ENCODE measurements around the gene RARS1. TPM values are rescaled to one million over a fixed set of nuclear protein-coding genes. Genes with fewer than 3 reads are reported as not detected.

The RARS1 gene
- total RNA-seq, 1 experiment from 2014 or later, result 105 TPM

DNA sequence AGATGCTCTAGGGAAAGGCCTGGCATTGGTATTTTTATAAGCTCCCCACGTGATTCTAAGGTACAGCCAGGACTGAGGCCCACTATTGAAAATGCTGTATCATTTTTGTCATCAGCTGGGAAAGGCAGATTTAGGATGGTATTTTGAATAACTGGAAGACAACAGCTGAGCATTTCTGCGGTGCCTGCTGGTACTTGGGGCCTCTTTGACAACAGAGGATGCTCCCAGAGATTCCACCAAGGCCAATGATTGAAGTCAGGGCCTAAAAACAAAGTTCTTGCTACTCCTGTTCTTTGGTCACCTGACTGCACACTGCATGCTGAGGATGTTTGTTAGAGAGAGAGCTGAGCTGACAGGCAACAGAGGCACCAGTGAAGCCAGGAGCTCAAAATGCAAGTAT, 50.9 kb downstream of the RARS1 start:
- DNase-seq (ENCODE audit: low spot score), result no peak
- intact Hi-C loops (cut with micrococcal nuclease; ENCODE audit: unreplicated experiment), result no loop called here
- no TSS peak for BruUV-seq (replicated peaks)
- Histone ChIP-seq H3K4me1 (ENCODE audit: insufficient read depth, low read length, poor library complexity, severe bottlenecking) (no peaks in the 10 kb centered on the region), H3K9me3 (ENCODE audit: low read depth, low read length, poor library complexity, severe bottlenecking) (no peaks in the 10 kb centered on the region), H3K27me3 (replicated peaks; ENCODE audit: insufficient read depth, low read depth, low read length, poor library complexity) (no peaks in the 10 kb centered on the region), H3K4me3 (ENCODE audit: low read depth, low read length, poor library complexity, severe bottlenecking) (no peak overlapping the region), H3K27ac (ENCODE audit: low read depth, low read length, poor library complexity, severe bottlenecking) (no peak overlapping the region), H3K36me3 (ENCODE audit: insufficient read depth, low read length, poor library complexity, severe bottlenecking) (no peaks in the 10 kb centered on the region)
- ChIA-PET POLR2A (ENCODE audit: low non-redundant PET) (no interaction called here), CTCF (no interaction called here)
- no peak for TF ChIP-seq EZH2 (IDR thresholded peaks at IDR 0.05; ENCODE audit: borderline replicate concordance, low read depth, low read length, poor library complexity, severe bottlenecking)
- TF ChIP-seq, protein P1, sequence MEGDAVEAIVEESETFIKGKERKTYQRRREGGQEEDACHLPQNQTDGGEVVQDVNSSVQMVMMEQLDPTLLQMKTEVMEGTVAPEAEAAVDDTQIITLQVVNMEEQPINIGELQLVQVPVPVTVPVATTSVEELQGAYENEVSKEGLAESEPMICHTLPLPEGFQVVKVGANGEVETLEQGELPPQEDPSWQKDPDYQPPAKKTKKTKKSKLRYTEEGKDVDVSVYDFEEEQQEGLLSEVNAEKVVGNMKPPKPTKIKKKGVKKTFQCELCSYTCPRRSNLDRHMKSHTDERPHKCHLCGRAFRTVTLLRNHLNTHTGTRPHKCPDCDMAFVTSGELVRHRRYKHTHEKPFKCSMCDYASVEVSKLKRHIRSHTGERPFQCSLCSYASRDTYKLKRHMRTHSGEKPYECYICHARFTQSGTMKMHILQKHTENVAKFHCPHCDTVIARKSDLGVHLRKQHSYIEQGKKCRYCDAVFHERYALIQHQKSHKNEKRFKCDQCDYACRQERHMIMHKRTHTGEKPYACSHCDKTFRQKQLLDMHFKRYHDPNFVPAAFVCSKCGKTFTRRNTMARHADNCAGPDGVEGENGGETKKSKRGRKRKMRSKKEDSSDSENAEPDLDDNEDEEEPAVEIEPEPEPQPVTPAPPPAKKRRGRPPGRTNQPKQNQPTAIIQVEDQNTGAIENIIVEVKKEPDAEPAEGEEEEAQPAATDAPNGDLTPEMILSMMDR (conservative IDR thresholded peaks at IDR 0.05; ENCODE audit: low read depth, low read length), result no peak

DNA sequence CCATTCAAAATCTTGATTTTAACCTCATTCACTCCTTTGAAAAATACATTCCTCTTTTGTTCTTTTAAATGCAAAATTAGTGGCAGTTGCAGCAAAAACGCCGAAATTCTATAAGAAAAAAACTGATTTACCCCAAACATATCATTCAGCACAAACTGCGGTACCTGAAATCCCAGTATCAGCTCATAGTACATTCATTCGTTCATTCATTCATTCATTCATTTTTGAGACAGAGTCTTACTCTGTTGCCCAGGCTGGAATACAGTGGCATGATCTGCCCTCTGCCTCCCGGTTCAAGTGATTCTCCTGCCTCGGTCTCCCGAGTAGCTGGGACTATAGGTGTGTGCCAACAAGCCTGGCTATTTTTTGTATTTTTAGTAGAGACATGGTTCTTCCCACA, 63.3 kb downstream of the RARS1 start:
- CTCF ChIA-PET, result no interaction called here
- H3K4me1 ChIP-seq (ENCODE audit: insufficient read depth, low read length, poor library complexity, severe bottlenecking), result no peaks in the 10 kb centered on the region
- intact Hi-C loops (cut with micrococcal nuclease; ENCODE audit: unreplicated experiment), result no loop called here
- BruUV-seq (replicated peaks), result TSS peak; percentile 1
- H3K27ac ChIP-seq (ENCODE audit: low read depth, low read length, poor library complexity, severe bottlenecking), result no peak overlapping the region
- DNase-seq (ENCODE audit: low spot score), result no peak
- H3K4me3 ChIP-seq (ENCODE audit: low read depth, low read length, poor library complexity, severe bottlenecking), result no peak overlapping the region
- H3K36me3 ChIP-seq (ENCODE audit: insufficient read depth, low read length, poor library complexity, severe bottlenecking), result peaks cover 35% of the 10 kb centered on the region
- TF ChIP-seq, protein P1 (conservative IDR thresholded peaks at IDR 0.05; ENCODE audit: low read depth, low read length), result no peak
- TF ChIP-seq EZH2 (IDR thresholded peaks at IDR 0.05; ENCODE audit: borderline replicate concordance, low read depth, low read length, poor library complexity, severe bottlenecking), result no peak
- H3K9me3 ChIP-seq (ENCODE audit: low read depth, low read length, poor library complexity, severe bottlenecking), result no peaks in the 10 kb centered on the region
- no peaks in the 10 kb centered on the region for H3K27me3 ChIP-seq (replicated peaks; ENCODE audit: insufficient read depth, low read depth, low read length, poor library complexity)
- POLR2A ChIA-PET (ENCODE audit: low non-redundant PET), result no interaction called here

DNA sequence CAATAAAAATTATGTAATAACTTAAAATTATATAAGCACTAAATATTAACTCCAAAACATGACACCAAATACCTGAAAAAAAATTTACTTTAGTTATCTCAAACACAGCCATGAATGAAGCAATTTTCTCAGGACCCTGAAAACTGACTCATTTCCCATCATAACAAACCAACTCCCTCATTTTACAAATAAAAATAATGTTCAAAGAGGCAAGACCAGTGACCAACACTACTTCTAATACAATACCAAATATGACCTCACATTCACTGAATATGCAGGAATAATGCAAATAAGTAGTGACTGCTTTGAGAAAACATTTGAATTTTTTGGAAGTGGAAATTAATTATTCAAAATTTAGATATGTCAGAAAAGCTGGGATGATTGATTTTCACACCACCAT, 64.4 kb downstream of the RARS1 start:
- Histone ChIP-seq H3K27me3 (replicated peaks; ENCODE audit: insufficient read depth, low read depth, low read length, poor library complexity) (no peaks in the 10 kb centered on the region), H3K4me3 (ENCODE audit: low read depth, low read length, poor library complexity, severe bottlenecking) (no peak overlapping the region), H3K36me3 (ENCODE audit: insufficient read depth, low read length, poor library complexity, severe bottlenecking) (peaks cover 44% of the 10 kb centered on the region), H3K4me1 (ENCODE audit: insufficient read depth, low read length, poor library complexity, severe bottlenecking) (no peaks in the 10 kb centered on the region), H3K9me3 (ENCODE audit: low read depth, low read length, poor library complexity, severe bottlenecking) (no peaks in the 10 kb centered on the region), H3K27ac (ENCODE audit: low read depth, low read length, poor library complexity, severe bottlenecking) (no peak overlapping the region)
- BruUV-seq (replicated peaks), result no TSS peak
- POLR2A ChIA-PET (ENCODE audit: low non-redundant PET), result no interaction called here
- DNase-seq (ENCODE audit: low spot score), result no peak
- CTCF ChIA-PET, result no interaction called here
- intact Hi-C loops (cut with micrococcal nuclease; ENCODE audit: unreplicated experiment), result no loop called here
- no peak for TF ChIP-seq EZH2 (IDR thresholded peaks at IDR 0.05; ENCODE audit: borderline replicate concordance, low read depth, low read length, poor library complexity, severe bottlenecking)
- TF ChIP-seq, protein P1 (conservative IDR thresholded peaks at IDR 0.05; ENCODE audit: low read depth, low read length), result no peak
